GM21390 (cell line): ENCODE data around the gene ZNF567.
"Not testable (repeated sequence)": the region's sequence is repeated elsewhere in the genome, so short reads cannot be mapped to it uniquely, and the experiment has no call there.

Experiments
- ATAC-seq: cut with Tn5 transposase; IDR thresholded peaks from one replicate; pipeline ENCODE4 v1.9.1; 2021; ENCODE audit not compliant: unreplicated experiment

ZNF567 gene

GRCh38 chr19:36687214-36688056, at the start of gene ZNF567:
TSS of gene ZNF567 (plus strand) at chr19:36687612. CDS start at chr19:36694868, 7,256 bp downstream.
- ATAC-seq, result peak; percentile 91

- no peak for ATAC-seq
These were observed 48.4 kb upstream of the ZNF567 start for GRCh38 chr19:36638862-36639510.

- ATAC-seq, result no peak
These were observed 40.7 kb upstream of the ZNF567 start for GRCh38 chr19:36646746-36647145.

GRCh38 chr19:36652958-36653357, 34.5 kb upstream of the ZNF567 start:
- no peak for ATAC-seq

- no peak for ATAC-seq
These were observed 21.6 kb upstream of the ZNF567 start for GRCh38 chr19:36665832-36666231.

- ATAC-seq, result no peak
These were observed 18.8 kb upstream of the ZNF567 start for GRCh38 chr19:36668646-36669045.

- no peak for ATAC-seq
These were observed 15.0 kb upstream of the ZNF567 start for GRCh38 chr19:36672368-36672767.

- ATAC-seq, result no peak
These were observed 13.2 kb upstream of the ZNF567 start for GRCh38 chr19:36674201-36674600.

- no peak for ATAC-seq
These were observed 8.0 kb upstream of the ZNF567 start for GRCh38 chr19:36679455-36679854.

- ATAC-seq, result no peak
These were observed 1.6 kb upstream of the ZNF567 start for GRCh38 chr19:36685835-36686234.

GRCh38 chr19:36686365-36687213, 823 bp upstream of the ZNF567 start:
- no peak for ATAC-seq

GRCh38 chr19:36688058-36688457, 646 bp downstream of the ZNF567 start:
- no peak for ATAC-seq

- ATAC-seq, result no peak
These were observed 19.7 kb downstream of the ZNF567 start for GRCh38 chr19:36707134-36707533.

- no peak for ATAC-seq
These were observed 22.0 kb downstream of the ZNF567 start for GRCh38 chr19:36709423-36709822.

GRCh38 chr19:36719687-36720556, 32.5 kb downstream of the ZNF567 start:
- ATAC-seq, result no peak

- not testable (repeated sequence) for ATAC-seq
These were observed 48.8 kb downstream of the ZNF567 start for GRCh38 chr19:36736166-36736565.

GRCh38 chr19:36745870-36746269, 58.5 kb downstream of the ZNF567 start:
- ATAC-seq, result no peak

- no peak for ATAC-seq
These were observed 60.3 kb downstream of the ZNF567 start for GRCh38 chr19:36747750-36748149.

- ATAC-seq, result no peak
These were observed 61.2 kb downstream of the ZNF567 start for GRCh38 chr19:36748431-36749275.

GRCh38 chr19:36749613-36750012, 62.2 kb downstream of the ZNF567 start:
- ATAC-seq, result not testable (repeated sequence)
